Ascending aorta (tissue), 2 donors: ENCODE data around the gene CZIB. TPM values are rescaled to one million over a fixed set of nuclear protein-coding genes. Genes with fewer than 3 reads are reported as not detected.

Experiments used
- DNase-seq, 2 donors: peaks; one replicate each; pipeline ENCODE4 v3.0.0-alpha.2; 2019; ENCODE audit warnings: low spot score in 2 of 2
- H3K27ac ChIP-seq, 2 donors: fragments of 200-600 bp; sonication (generic); one replicate each; pipeline ENCODE4 v1.5.1; 2016 to 2017; ENCODE audit warnings: mild to moderate bottlenecking in 1 of 2
- H3K27me3 ChIP-seq: fragments of 200-600 bp; sonication (generic); one replicate; pipeline ENCODE4 v1.5.1; 2017
- H3K36me3 ChIP-seq, 2 donors: fragments of 200-600 bp; sonication (generic); one replicate each; pipeline ENCODE4 v1.5.1; 2016
- H3K4me1 ChIP-seq, 2 donors: fragments of 200-600 bp; sonication (generic); one replicate each; pipeline ENCODE4 v1.5.1; 2016 to 2017; ENCODE audit warnings: mild to moderate bottlenecking in 1 of 2
- H3K4me3 ChIP-seq, 2 donors: fragments of 200-600 bp; sonication (generic); one replicate each; pipeline ENCODE4 v1.5.1; 2016 to 2017; ENCODE audit warnings: mild to moderate bottlenecking in 1 of 2
- H3K9me3 ChIP-seq, 2 donors: fragments of 200-600 bp; sonication (generic); one replicate each; pipeline ENCODE4 v1.5.1; 2016
- CTCF ChIP-seq, 3 experiments: fragments of 200-600 bp in 2 of 3; fragments of 450-650 bp in 1 of 3; sonication (generic) in 2 of 3; IDR thresholded peaks; one replicate each; pipeline ENCODE4 v1.5.1; 2016 to 2019; ENCODE audit warnings: antibody characterized with exemption in 3 of 3, mild to moderate bottlenecking in 1 of 3, moderate library complexity in 1 of 3
- intact Hi-C: fragments of 100-400 bp; cut with DNase I; formaldehyde crosslinking; loops from one replicate; pipeline ENCODE4 v1.15.1; 2023
- total RNA-seq: library from RNA; depleted of rRNA; stranded (reverse); fragments of >200 nt; gene quantifications from one replicate; pipeline ENCODE4 v1.1.0, GENCODE V29; 2016

CZIB gene
- total RNA-seq, 1 donor from 2014 or later = 28.9 TPM

- no peaks in the 10 kb centered on the region for H3K27me3 ChIP-seq
- DNase-seq = no peak
- peaks cover 16 to 17% of the 10 kb centered on the region in 2 donors for H3K36me3 ChIP-seq
- intact Hi-C loops = no loop called here
- no peaks in the 10 kb centered on the region for H3K9me3 ChIP-seq
- no peaks in the 10 kb centered on the region for H3K4me1 ChIP-seq
- H3K27ac ChIP-seq = no peak overlapping the region
- no peak for TF ChIP-seq CTCF (IDR thresholded peaks at IDR 0.05)
- no peak overlapping the region for H3K4me3 ChIP-seq
Observed at GRCh38 chr1:53257454-53258081, 37.1 kb upstream of the CZIB start.

- Histone ChIP-seq H3K27me3 (no peaks in the 10 kb centered on the region), H3K9me3 (no peaks in the 10 kb centered on the region), H3K27ac (no peak overlapping the region), H3K4me3 (no peak overlapping the region), H3K4me1 (no peaks in the 10 kb centered on the region), H3K36me3 (peaks cover 8 to 13% of the 10 kb centered on the region in 2 donors)
- no peak for TF ChIP-seq CTCF (IDR thresholded peaks at IDR 0.05)
- intact Hi-C loops = no loop called here
- no peak for DNase-seq
Observed at GRCh38 chr1:53256511-53257453, 36.3 kb upstream of the CZIB start.

GRCh38 chr1:53255031-53255430 is 34.6 kb upstream of the CZIB start:
- intact Hi-C loops = no loop called here

GRCh38 chr1:53254011-53254640 is 33.7 kb upstream of the CZIB start:
- Histone ChIP-seq H3K27ac (no peak overlapping the region), H3K9me3 (no peaks in the 10 kb centered on the region), H3K4me1 (no peaks in the 10 kb centered on the region), H3K36me3 (peaks cover 3 to 5% of the 10 kb centered on the region in 2 donors), H3K27me3 (no peaks in the 10 kb centered on the region), H3K4me3 (no peak overlapping the region)
- intact Hi-C loops = no loop called here
- TF ChIP-seq CTCF (IDR thresholded peaks at IDR 0.05) = no peak
- DNase-seq = no peak

More at GRCh38 chr1:53255031-53255430, 34.6 kb upstream of the CZIB start:
- Histone ChIP-seq H3K9me3 (no peaks in the 10 kb centered on the region), H3K36me3 (peaks cover 3 to 5% of the 10 kb centered on the region in 2 donors), H3K27me3 (no peaks in the 10 kb centered on the region), H3K27ac (no peak overlapping the region), H3K4me1 (no peaks in the 10 kb centered on the region), H3K4me3 (no peak overlapping the region)
- DNase-seq = no peak
- no peak for TF ChIP-seq CTCF (IDR thresholded peaks at IDR 0.05)

- Histone ChIP-seq H3K27ac (no peak overlapping the region), H3K27me3 (no peaks in the 10 kb centered on the region), H3K4me3 (no peak overlapping the region), H3K36me3 (peaks cover 0 to 3% of the 10 kb centered on the region in 2 donors), H3K9me3 (no peaks in the 10 kb centered on the region), H3K4me1 (no peaks in the 10 kb centered on the region)
- DNase-seq = no peak
- no peak for TF ChIP-seq CTCF (IDR thresholded peaks at IDR 0.05)
- intact Hi-C loops = no loop called here
Observed at GRCh38 chr1:53250325-53250724, 29.9 kb upstream of the CZIB start.
